Testis (tissue), 2 donors: Measurements from ENCODE around the gene DENND2D.

Experiments
- CTCF ChIP-seq, 3 experiments: fragments of 450-650 bp in 2 of 3; fragments of 200-600 bp in 1 of 3; sonication (generic) in 1 of 3; IDR thresholded peaks; one replicate each; pipeline ENCODE4 v1.5.1; 2016 to 2019; ENCODE audit warnings: antibody characterized with exemption in 3 of 3, mild to moderate bottlenecking in 2 of 3, moderate library complexity in 1 of 3
- POLR2A ChIP-seq: fragments of 450-650 bp; IDR thresholded peaks from one replicate; pipeline ENCODE4 v1.6.1; 2017; ENCODE audit warnings: antibody characterized with exemption, mild to moderate bottlenecking, moderate library complexity

DNA sequence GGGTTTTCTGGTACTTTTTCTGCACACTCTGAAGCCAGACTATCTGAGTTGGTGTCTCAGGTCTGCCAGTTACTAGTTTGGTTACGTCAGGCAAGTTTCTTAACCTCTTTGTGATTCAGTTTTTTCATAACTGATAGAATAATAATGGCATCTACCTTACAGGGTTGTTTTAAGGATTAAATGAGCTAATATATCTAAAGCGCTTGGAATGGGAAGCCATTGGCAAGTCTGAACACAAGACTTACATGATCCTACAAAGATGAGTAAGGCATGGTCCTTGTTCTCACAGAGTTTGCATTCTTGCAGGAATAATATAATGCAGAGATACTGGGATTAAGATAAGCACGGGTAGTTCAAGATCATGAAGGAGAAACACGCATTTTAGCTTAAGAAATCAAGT is 9.2 kb upstream of the DENND2D start:
- TF ChIP-seq CTCF (IDR thresholded peaks at IDR 0.05) (no peak), POLR2A (no peak)
